PFSK-1 (cell line): Measurements from ENCODE around the gene GFRA1.

Experiments used
- FOXP2 ChIP-seq: optimal IDR thresholded peaks from 2 replicates; pipeline ENCODE3; 2011; ENCODE audit warnings: borderline replicate concordance, control low read depth, inconsistent platforms; ENCODE audit not compliant: insufficient read depth; ENCODE audit errors: extremely low read length, extremely low read depth
- POLR2AphosphoS5 ChIP-seq: IDR thresholded peaks from 2 replicates; pipeline ENCODE4 v1.6.1; 2012; ENCODE audit warnings: low read depth, mild to moderate bottlenecking, control low read depth, low read length, moderate library complexity
- REST ChIP-seq, 2 experiments: IDR thresholded peaks; 2 replicates each; pipeline versions ENCODE4 v1.6.1 to v1.8.0; 2011 to 2012; ENCODE audit warnings: low read depth in 2 of 2, low read length in 2 of 2, control low read depth in 1 of 2, inconsistent platforms in 1 of 2, mild to moderate bottlenecking in 1 of 2, moderate library complexity in 1 of 2; ENCODE audit not compliant: insufficient read depth in 1 of 2
- SIN3A ChIP-seq: IDR thresholded peaks from 2 replicates; pipeline ENCODE4 v1.6.1; 2012; ENCODE audit warnings: mild to moderate bottlenecking, low read length, moderate library complexity, borderline replicate concordance; ENCODE audit not compliant: insufficient read depth
- TAF1 ChIP-seq: IDR thresholded peaks from 2 replicates; pipeline ENCODE4 v1.6.1; 2012; ENCODE audit warnings: low read length, control low read depth, borderline replicate concordance; ENCODE audit not compliant: insufficient read depth

GFRA1 gene

DNA sequence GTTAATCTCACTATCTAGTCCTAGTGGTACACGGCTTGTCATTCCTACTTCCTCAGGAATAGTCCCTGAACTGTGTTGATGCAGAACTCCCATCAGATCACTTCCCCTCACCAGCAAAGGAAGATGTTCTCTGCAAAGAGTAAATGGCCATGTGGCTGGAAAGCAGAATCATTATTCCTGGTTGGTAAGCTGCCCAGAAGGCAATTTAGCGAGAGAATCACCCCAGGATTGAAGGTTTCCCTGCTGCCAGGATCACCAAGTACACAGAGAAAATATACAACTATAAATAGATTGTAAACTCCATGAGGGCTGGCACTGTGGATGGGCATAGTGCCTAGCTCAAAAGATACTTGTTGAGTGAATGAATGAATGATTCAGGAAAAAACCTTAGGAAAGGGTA, 115.0 kb downstream of the GFRA1 start:
- TF ChIP-seq TAF1 (no peak), REST (IDR thresholded peaks at IDR 0.05; ENCODE audit: insufficient read depth in 1 of 2, low read depth in 2 of 2, low read length in 2 of 2) (no peak), FOXP2 (no peak), SIN3A (no peak)

DNA sequence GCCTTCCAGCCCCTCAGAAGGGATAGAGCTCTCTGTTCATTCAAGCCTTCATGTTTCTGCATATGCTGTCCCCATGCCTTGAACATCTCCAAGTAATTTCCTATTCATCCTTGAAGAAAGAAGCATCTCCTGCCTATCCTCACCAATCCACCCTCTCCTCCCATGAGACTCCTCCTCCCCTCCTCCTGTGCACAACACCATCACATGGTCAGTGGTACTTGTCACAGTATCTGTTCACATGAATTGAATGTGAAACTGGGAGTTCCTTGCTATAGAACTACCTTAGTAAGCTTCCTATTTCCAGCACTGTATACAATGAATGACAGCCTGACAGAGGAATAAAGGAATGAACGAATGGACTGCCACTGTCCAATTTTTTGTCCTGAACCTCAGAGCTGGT, 115.5 kb downstream of the GFRA1 start:
- TF ChIP-seq POLR2AphosphoS5, result no peak
- TF ChIP-seq REST (IDR thresholded peaks at IDR 0.05; ENCODE audit: insufficient read depth in 1 of 2, low read depth in 2 of 2, low read length in 2 of 2), result no peak
- no peak for TF ChIP-seq SIN3A
- no peak for TF ChIP-seq FOXP2
- no peak for TF ChIP-seq TAF1

- TF ChIP-seq POLR2AphosphoS5, result no peak
- TF ChIP-seq FOXP2, result no peak
- TF ChIP-seq REST (IDR thresholded peaks at IDR 0.05; ENCODE audit: insufficient read depth in 1 of 2, low read depth in 2 of 2, low read length in 2 of 2), result no peak
- TF ChIP-seq TAF1, result no peak
- TF ChIP-seq SIN3A, result no peak
These were observed 116.2 kb downstream of the GFRA1 start for GRCh38 chr10:116156819-116157218.

- no peak for TF ChIP-seq SIN3A
- TF ChIP-seq TAF1, result no peak
- TF ChIP-seq FOXP2, result no peak
- TF ChIP-seq REST (IDR thresholded peaks at IDR 0.05; ENCODE audit: insufficient read depth in 1 of 2, low read depth in 2 of 2, low read length in 2 of 2), result no peak
- TF ChIP-seq POLR2AphosphoS5, result no peak
These were observed 117.8 kb downstream of the GFRA1 start for GRCh38 chr10:116155191-116155590.

- no peak for TF ChIP-seq TAF1
- no peak for TF ChIP-seq POLR2AphosphoS5
- no peak for TF ChIP-seq REST (IDR thresholded peaks at IDR 0.05; ENCODE audit: insufficient read depth in 1 of 2, low read depth in 2 of 2, low read length in 2 of 2)
- no peak for TF ChIP-seq FOXP2
- no peak for TF ChIP-seq SIN3A
These were observed 118.4 kb downstream of the GFRA1 start for GRCh38 chr10:116154651-116155050.
